Gastrocnemius medialis (tissue), 4 donors: ENCODE data around the gene AUTS2. TPM values are rescaled to one million over a fixed set of nuclear protein-coding genes. Genes with fewer than 3 reads are reported as not detected.
A peak's percentile ranks its signal among the peaks of the same experiment; 100 is the strongest.

Source experiments
- ATAC-seq, 2 donors: fragments of 150-250 bp; one replicate each; pipeline ENCODE4 v1.9.1; 2016
- DNase-seq, 2 donors: peaks; one replicate each; pipeline ENCODE4 v3.0.0-alpha.2; 2019
- H3K27ac ChIP-seq, 4 donors: fragments of 200-600 bp; sonication (generic); 1 replicate in 1 of 4; 2 replicates in 3 of 4; pipeline ENCODE4 v1.5.1; 2016 to 2018; ENCODE audit warnings: mild to moderate bottlenecking in 2 of 4, moderate library complexity in 1 of 4
- H3K27me3 ChIP-seq, 3 donors: fragments of 200-600 bp; sonication (generic) in 2 of 3; 1 replicate in 1 of 3; 2 replicates in 2 of 3; pipeline versions ENCODE4 v1.5.1 to v1.6.0; 2016 to 2019; ENCODE audit warnings: mild to moderate bottlenecking in 1 of 3, moderate library complexity in 1 of 3
- H3K36me3 ChIP-seq, 2 donors: fragments of 200-600 bp; sonication (generic) in 1 of 2; one replicate each; pipeline ENCODE4 v1.5.1; 2017 to 2018
- H3K4me1 ChIP-seq, 2 donors: fragments of 200-600 bp; sonication (generic) in 1 of 2; one replicate each; pipeline ENCODE4 v1.5.1; 2016 to 2017; ENCODE audit warnings: mild to moderate bottlenecking in 2 of 2
- H3K4me3 ChIP-seq, 4 donors: fragments of 200-600 bp; sonication (generic) in 3 of 4; 1 replicate in 1 of 4; 2 replicates in 3 of 4; pipeline ENCODE4 v1.5.1; 2016 to 2019; ENCODE audit warnings: mild to moderate bottlenecking in 2 of 4
- H3K9me3 ChIP-seq, 3 donors: fragments of 200-600 bp; sonication (generic) in 2 of 3; 1 replicate in 1 of 3; 2 replicates in 2 of 3; pipeline ENCODE4 v1.5.1; 2016 to 2019
- POLR2A ChIP-seq, 2 donors: fragments of 450-650 bp; IDR thresholded peaks; one replicate each; pipeline ENCODE4 v1.6.1; 2017; ENCODE audit warnings: antibody characterized with exemption in 2 of 2, mild to moderate bottlenecking in 2 of 2, moderate library complexity in 2 of 2
- in situ Hi-C, 4 donors: fragments of 200-750 bp; cut with MboI; loops; one replicate each; pipeline versions ENCODE4 v1.15.0 to v1.8.0; 2017; ENCODE audit warnings: low sequenced_read_pairs in 4 of 4
- intact Hi-C: fragments of 100-400 bp; cut with DNase I; formaldehyde crosslinking; loops from one replicate; pipeline ENCODE4 v1.15.1; 2023; ENCODE audit warnings: low total_unique reads
- total RNA-seq, 4 donors: library from RNA; depleted of rRNA; stranded (reverse); fragments of >200 nt; gene quantifications; one replicate each; pipeline versions ENCODE4 v1.1.0 to v1.2.3, GENCODE V29; 2016
- TF ChIP-seq, protein P1 (sequence below), 5 experiments: fragments of 450-650 bp in 3 of 5; fragments of 200-600 bp in 2 of 5; sonication (generic) in 2 of 5; IDR thresholded peaks in 4 of 5; conservative IDR thresholded peaks in 1 of 5; 1 replicate in 4 of 5; 2 replicates in 1 of 5; pipeline ENCODE4 v1.5.1; 2016 to 2019; ENCODE audit warnings: antibody characterized with exemption in 5 of 5, mild to moderate bottlenecking in 3 of 5, moderate library complexity in 3 of 5

Gene AUTS2
- total RNA-seq, 4 donors from 2014 or later = 2.5 to 16.2 (median 8.5) TPM

DNA sequence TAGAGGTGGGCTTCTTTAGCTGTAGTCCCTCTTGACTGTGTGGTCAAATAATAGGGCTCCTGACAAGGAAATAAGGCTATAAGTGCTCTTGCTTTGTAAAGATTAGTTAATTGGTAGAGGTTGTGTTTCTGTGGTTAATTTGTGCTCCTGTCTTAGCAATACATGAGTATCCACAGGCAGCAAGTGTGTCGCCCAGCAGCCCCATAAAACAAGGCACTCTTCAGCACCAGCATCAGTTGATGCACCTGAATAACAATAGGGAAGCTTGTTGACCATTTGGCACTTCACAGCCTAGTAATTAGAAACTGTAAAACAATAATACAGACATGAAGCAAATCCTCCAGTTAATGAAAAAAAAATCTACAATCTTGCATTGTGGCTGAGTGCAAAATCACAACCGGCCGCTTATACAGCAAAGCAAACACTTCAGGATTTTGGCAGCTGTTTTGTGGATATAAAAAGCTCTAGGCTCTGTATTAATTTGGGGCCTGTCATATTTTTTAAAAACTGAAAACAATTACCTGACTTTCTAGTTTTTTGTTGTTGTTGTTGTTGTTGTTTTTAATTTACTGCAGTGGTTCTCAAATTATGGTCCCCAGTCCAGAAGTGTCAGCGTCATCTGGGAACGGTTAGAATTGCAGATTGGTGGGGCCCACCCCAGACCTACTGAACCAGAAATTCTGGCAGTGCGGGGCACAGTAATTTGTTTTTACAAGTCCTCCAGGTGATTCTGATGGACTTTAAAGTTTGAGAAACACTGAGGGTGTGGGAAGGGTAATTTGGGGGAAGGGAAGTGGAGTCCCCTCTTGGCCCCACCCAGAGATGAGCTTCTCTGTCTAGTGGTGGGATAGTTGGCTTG lies 56.8 kb downstream of the AUTS2 start:
- peak overlapping the region; percentile 11 to 53 (median 20) for H3K27ac ChIP-seq
- H3K9me3 ChIP-seq = no peaks in the 10 kb centered on the region
- in situ Hi-C loops = no loop called here
- intact Hi-C loops = no loop called here
- ATAC-seq (no peak), DNase-seq (no peak)
- H3K4me3 ChIP-seq = no peak overlapping the region
- no peaks in the 10 kb centered on the region for H3K27me3 ChIP-seq
- peaks cover 16 to 44% of the 10 kb centered on the region in 2 donors for H3K4me1 ChIP-seq
- TF ChIP-seq POLR2A (IDR thresholded peaks at IDR 0.05) = no peak
- TF ChIP-seq, protein P1, sequence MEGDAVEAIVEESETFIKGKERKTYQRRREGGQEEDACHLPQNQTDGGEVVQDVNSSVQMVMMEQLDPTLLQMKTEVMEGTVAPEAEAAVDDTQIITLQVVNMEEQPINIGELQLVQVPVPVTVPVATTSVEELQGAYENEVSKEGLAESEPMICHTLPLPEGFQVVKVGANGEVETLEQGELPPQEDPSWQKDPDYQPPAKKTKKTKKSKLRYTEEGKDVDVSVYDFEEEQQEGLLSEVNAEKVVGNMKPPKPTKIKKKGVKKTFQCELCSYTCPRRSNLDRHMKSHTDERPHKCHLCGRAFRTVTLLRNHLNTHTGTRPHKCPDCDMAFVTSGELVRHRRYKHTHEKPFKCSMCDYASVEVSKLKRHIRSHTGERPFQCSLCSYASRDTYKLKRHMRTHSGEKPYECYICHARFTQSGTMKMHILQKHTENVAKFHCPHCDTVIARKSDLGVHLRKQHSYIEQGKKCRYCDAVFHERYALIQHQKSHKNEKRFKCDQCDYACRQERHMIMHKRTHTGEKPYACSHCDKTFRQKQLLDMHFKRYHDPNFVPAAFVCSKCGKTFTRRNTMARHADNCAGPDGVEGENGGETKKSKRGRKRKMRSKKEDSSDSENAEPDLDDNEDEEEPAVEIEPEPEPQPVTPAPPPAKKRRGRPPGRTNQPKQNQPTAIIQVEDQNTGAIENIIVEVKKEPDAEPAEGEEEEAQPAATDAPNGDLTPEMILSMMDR (IDR thresholded peaks at IDR 0.05 in 4 of 5, conservative IDR thresholded peaks at IDR 0.05 in 1 of 5) = no peak
- H3K36me3 ChIP-seq = no peaks in the 10 kb centered on the region

DNA sequence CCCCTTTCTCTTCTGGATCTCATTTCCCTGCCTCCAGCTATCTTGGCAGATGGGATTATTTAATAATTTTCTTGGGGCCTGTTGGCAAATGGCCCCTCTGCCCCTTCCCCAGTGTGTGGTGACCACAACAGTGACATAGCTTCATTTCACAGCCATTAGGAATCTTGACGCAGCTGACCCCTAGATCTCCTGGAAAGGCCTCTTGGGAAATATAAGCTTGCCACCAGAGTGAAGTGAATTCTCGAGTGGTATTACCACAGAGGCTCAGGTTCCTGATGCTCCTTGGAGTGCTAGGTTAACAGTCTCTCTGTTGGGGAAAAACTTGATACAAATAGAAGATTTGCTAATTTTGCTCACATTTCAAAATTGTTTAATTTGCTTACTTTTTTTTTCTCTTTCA lies 57.8 kb downstream of the AUTS2 start:
- H3K27ac ChIP-seq = peak overlapping the region in 1 of 4 donors; percentile 60
- in situ Hi-C loops = no loop called here
- ATAC-seq (no peak), DNase-seq (no peak)
- no peak overlapping the region for H3K4me3 ChIP-seq
- peaks cover 16 to 47% of the 10 kb centered on the region in 2 donors for H3K4me1 ChIP-seq
- H3K27me3 ChIP-seq = no peaks in the 10 kb centered on the region
- no peaks in the 10 kb centered on the region for H3K36me3 ChIP-seq
- no peak for TF ChIP-seq POLR2A (IDR thresholded peaks at IDR 0.05)
- TF ChIP-seq, protein P1 (IDR thresholded peaks at IDR 0.05 in 4 of 5, conservative IDR thresholded peaks at IDR 0.05 in 1 of 5) = no peak
- intact Hi-C loops = no loop called here
- no peaks in the 10 kb centered on the region for H3K9me3 ChIP-seq

DNA sequence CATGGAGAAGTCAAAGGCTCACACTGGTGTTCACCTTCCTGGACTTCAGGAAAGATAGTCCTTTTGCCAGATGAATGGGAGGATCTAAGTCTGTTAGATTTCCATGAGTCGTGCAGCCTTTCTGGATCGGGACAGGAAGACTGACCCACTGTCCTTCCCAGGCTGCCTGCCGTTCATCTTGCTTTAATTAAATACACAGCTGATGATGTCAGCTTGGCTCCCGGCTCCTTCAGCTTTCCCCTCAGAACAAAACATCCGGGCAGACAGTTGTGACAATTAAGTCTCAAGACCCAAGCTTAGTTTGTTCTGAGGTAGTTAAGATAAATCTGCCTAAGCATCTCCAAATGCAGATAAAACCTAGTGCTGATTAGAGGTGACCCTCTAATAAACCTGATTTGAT lies 58.6 kb downstream of the AUTS2 start:
- Histone ChIP-seq H3K4me1 (peaks cover 16 to 47% of the 10 kb centered on the region in 2 donors), H3K27me3 (no peaks in the 10 kb centered on the region), H3K9me3 (no peaks in the 10 kb centered on the region), H3K4me3 (no peak overlapping the region), H3K27ac (peak overlapping the region; percentile 11 to 60 (median 32)), H3K36me3 (no peaks in the 10 kb centered on the region)
- intact Hi-C loops = no loop called here
- in situ Hi-C loops = no loop called here
- TF ChIP-seq, protein P1 (IDR thresholded peaks at IDR 0.05 in 4 of 5, conservative IDR thresholded peaks at IDR 0.05 in 1 of 5) = no peak
- no peak for TF ChIP-seq POLR2A (IDR thresholded peaks at IDR 0.05)
- DNase-seq (peak; percentile 17 to 19), ATAC-seq (peak; percentile 56 to 69)

DNA sequence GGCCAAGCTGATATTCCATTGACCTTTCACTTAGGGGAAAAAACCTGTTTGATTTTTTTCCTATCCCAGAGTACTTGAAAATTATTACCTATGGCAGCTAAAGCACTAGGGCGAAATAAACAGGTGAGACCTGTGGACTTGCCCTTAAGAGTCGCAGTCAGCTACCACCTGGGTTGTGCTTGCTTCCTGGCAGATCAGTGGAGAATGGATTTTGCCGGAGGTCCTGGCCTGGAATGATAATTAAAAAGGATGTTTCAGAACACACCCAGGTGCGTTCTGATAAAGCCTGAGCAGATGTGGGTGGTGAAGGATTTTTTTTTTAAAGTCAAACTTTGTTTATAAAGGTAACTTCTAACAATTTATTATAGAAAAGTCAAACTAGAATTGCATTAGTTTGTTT lies 59.1 kb downstream of the AUTS2 start:
- DNase-seq = no peak
- in situ Hi-C loops (no loop called here), intact Hi-C loops (no loop called here)
- Histone ChIP-seq H3K9me3 (no peaks in the 10 kb centered on the region), H3K4me1 (peaks cover 16 to 47% of the 10 kb centered on the region in 2 donors), H3K4me3 (no peak overlapping the region), H3K36me3 (no peaks in the 10 kb centered on the region), H3K27ac (peak overlapping the region; percentile 11 to 60 (median 32)), H3K27me3 (no peaks in the 10 kb centered on the region)
- ATAC-seq = no peak
- TF ChIP-seq POLR2A (IDR thresholded peaks at IDR 0.05) = no peak
- TF ChIP-seq, protein P1 (IDR thresholded peaks at IDR 0.05 in 4 of 5, conservative IDR thresholded peaks at IDR 0.05 in 1 of 5) = no peak
